ENCODE data around the gene CC2D1A.

CC2D1A gene

DNA sequence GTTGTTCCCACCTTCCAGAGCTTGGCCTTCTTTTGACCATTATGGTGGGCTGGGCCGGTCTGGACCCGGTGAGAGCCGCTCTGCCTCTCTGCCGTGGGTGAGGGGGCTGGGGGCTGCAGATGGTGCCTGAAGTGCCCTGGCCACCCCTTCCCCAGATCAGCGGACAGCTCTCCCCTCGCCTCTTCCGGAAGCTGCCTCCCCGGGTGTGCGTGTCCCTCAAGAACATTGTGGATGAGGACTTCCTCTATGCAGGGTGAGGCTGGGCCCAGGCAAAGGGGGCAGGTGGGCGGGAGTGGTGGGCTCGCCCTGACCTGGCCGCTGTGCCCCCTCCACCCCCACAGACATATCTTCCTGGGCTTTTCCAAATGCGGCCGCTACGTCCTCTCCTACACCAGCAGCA, 48.2 kb downstream of the CC2D1A start:
- Mint-ChIP-seq H3K9me3 (ENCODE audit: low read depth) (no peaks in the 10 kb centered on the region), H3K36me3 (no peaks in the 10 kb centered on the region), H3K27ac (no peak overlapping the region), H3K27me3 (no peaks in the 10 kb centered on the region), H3K4me1 (ENCODE audit: low read depth) (peaks cover 22% of the 10 kb centered on the region), H3K4me3 (peak overlapping the region; percentile 69)

GRCh38 chr19:13955662-13956364, 49.8 kb downstream of the CC2D1A start:
- H3K4me1 Mint-ChIP-seq (ENCODE audit: low read depth), result peaks cover 22% of the 10 kb centered on the region
- H3K27me3 Mint-ChIP-seq, result no peaks in the 10 kb centered on the region
- no peak overlapping the region for H3K27ac Mint-ChIP-seq
- no peaks in the 10 kb centered on the region for H3K9me3 Mint-ChIP-seq (ENCODE audit: low read depth)
- no peaks in the 10 kb centered on the region for H3K36me3 Mint-ChIP-seq
- H3K4me3 Mint-ChIP-seq, result no peak overlapping the region

GRCh38 chr19:13956365-13956744, 50.4 kb downstream of the CC2D1A start:
- no peak overlapping the region for H3K4me3 Mint-ChIP-seq
- no peaks in the 10 kb centered on the region for H3K9me3 Mint-ChIP-seq (ENCODE audit: low read depth)
- H3K27me3 Mint-ChIP-seq, result no peaks in the 10 kb centered on the region
- no peaks in the 10 kb centered on the region for H3K36me3 Mint-ChIP-seq
- no peak overlapping the region for H3K27ac Mint-ChIP-seq
- H3K4me1 Mint-ChIP-seq (ENCODE audit: low read depth), result peaks cover 22% of the 10 kb centered on the region

DNA sequence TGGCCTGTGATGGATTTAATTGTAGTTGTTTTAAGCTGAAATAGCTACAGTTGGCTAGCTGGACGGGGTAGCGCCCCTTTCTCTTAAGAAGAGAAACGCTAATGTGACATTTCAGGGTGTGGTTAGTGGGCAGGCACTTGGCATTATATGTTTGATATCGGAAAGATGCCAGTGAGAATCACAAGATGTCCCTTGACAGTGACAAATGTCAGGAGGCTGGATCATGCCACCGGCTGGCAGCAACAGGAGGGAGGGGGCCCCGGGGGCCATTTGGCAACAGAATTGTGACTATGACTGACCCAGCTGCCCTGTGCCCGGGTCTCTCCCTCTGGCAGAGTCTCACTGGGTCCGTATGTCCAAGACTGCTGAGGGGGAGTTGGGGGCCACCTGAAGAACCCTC, 51.0 kb downstream of the CC2D1A start:
- no peaks in the 10 kb centered on the region for H3K36me3 Mint-ChIP-seq
- no peaks in the 10 kb centered on the region for H3K9me3 Mint-ChIP-seq (ENCODE audit: low read depth)
- peaks cover 18% of the 10 kb centered on the region for H3K4me1 Mint-ChIP-seq (ENCODE audit: low read depth)
- no peak overlapping the region for H3K27ac Mint-ChIP-seq
- H3K27me3 Mint-ChIP-seq, result no peaks in the 10 kb centered on the region
- H3K4me3 Mint-ChIP-seq, result no peak overlapping the region

DNA sequence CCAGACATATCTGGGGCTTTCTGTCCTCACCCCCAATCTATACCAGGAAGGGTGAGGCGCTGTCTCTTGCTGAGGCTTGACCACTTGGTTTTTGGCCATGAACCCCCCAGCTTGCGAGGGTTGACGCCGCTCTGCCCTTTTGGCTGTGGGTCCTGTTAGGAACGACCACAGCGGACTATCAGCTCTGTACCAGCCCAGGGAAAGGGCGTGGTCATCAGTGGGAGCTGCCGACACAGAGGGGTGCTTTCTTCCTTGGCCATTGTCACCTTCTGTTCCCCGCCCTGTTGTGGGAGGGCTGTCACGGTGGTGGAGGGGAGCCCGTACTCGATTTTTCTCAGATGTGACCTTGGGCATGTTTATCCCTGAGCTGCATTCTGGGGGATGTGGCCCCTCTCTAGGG, 52.0 kb downstream of the CC2D1A start:
- Mint-ChIP-seq H3K9me3 (ENCODE audit: low read depth) (no peaks in the 10 kb centered on the region), H3K4me3 (no peak overlapping the region), H3K4me1 (ENCODE audit: low read depth) (peaks cover 14% of the 10 kb centered on the region), H3K36me3 (no peaks in the 10 kb centered on the region), H3K27ac (peak overlapping the region; percentile 34), H3K27me3 (no peaks in the 10 kb centered on the region)

- H3K4me1 Mint-ChIP-seq (ENCODE audit: low read depth), result peaks cover 5% of the 10 kb centered on the region
- no peak overlapping the region for H3K27ac Mint-ChIP-seq
- no peaks in the 10 kb centered on the region for H3K27me3 Mint-ChIP-seq
- H3K4me3 Mint-ChIP-seq, result no peak overlapping the region
- H3K36me3 Mint-ChIP-seq, result no peaks in the 10 kb centered on the region
- H3K9me3 Mint-ChIP-seq (ENCODE audit: low read depth), result no peaks in the 10 kb centered on the region
Observed at GRCh38 chr19:13959141-13959961, 53.4 kb downstream of the CC2D1A start.

GRCh38 chr19:13959962-13960862, 54.2 kb downstream of the CC2D1A start:
- peaks cover 1% of the 10 kb centered on the region for H3K4me1 Mint-ChIP-seq (ENCODE audit: low read depth)
- no peak overlapping the region for H3K27ac Mint-ChIP-seq
- no peaks in the 10 kb centered on the region for H3K9me3 Mint-ChIP-seq (ENCODE audit: low read depth)
- H3K4me3 Mint-ChIP-seq, result no peak overlapping the region
- H3K27me3 Mint-ChIP-seq, result no peaks in the 10 kb centered on the region
- no peaks in the 10 kb centered on the region for H3K36me3 Mint-ChIP-seq

DNA sequence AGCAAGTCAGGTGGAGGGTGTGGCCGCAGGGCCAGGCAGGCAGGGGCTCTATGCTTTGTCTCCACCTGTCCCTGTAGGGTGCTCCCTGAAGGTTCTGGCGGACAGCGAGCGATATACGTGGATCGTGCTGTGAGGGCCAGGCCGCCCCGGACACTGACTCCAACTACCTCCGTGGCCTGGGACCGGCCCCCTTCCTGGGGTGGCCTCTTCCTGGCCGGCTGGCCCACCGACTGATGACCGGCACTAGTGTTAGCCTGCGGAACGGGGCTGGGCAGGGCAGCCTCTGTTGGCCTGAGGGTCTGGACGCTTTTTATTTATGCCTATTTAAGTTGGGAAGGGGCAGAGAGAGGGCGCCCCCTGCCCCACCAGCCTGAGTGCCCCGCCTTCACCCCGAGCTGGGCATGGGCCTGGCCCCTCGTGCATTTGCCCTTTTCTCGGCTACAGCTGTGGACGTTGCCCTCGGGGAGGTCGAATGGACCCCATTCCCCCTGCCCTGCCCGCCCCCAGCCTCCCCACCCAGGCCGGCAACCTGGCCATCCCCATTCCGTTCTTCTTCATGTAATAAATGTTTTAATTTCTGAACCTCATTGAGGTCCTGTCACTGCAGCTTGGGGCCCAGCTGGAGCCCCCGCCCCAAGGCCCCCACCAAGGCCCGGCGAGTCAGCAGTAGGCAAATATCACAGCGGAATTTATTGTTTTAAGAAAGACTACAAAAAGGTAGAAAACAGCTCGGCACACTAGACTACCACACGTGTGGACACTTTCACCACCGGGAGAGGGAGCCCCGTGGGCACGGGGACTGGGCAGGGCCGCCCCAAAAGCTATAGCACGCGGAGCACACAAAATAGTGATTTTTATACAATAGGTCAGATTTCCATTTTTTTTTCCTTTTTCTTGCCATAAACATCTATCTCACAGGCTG, 55.1 kb downstream of the CC2D1A start:
- H3K27ac Mint-ChIP-seq, result no peak overlapping the region

DNA sequence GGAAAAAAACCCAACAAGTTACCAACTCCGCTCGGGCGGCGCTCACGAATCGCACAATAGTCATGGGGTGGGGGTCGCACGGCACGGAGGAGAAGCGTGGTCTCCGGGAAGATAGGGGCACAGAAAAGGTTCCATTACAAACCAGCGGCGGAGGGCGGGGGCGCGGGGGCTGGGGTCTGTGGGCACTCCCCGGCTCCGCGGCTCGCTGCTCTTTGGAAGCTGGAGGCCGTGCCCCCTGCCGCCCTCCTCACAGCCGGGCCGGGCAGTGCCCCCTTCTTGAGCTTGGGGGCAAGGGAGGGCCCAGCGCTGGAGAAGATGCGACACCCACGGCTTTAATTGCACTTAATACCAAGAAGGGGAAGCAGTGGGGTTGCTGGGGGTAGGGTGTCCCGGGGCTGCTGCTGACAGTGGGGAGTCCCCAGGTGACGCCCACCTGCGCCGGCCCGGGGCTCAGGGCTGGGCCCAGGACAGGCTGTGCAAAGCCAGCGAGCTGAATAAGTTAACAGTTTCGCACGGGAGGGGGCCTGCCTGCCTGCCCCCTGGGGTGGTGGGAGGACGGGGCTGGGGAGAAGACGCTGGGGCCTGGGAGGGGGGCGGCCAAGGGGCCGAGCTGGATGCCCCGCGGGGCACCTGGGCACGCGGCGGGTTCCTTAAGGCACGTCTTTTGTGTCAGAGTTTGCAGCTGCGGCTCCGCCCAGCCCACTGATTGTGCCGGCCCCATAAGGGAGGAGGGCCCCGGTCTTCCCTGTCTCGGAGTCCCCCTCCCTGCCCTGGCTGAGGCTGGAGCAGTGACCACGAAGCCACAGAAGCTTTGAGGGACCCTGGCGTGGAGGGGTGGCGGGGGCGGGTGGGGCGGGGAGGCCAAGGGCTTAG, 56.1 kb downstream of the CC2D1A start:
- H3K4me1 Mint-ChIP-seq (ENCODE audit: low read depth), result peaks cover under 1% of the 10 kb centered on the region
- H3K27ac Mint-ChIP-seq, result no peak overlapping the region
- H3K36me3 Mint-ChIP-seq, result no peaks in the 10 kb centered on the region
- no peaks in the 10 kb centered on the region for H3K9me3 Mint-ChIP-seq (ENCODE audit: low read depth)
- H3K27me3 Mint-ChIP-seq, result no peaks in the 10 kb centered on the region
- H3K4me3 Mint-ChIP-seq, result no peak overlapping the region

More for the DNA sequence above, 55.1 kb downstream of the CC2D1A start:
- Mint-ChIP-seq H3K36me3 (no peaks in the 10 kb centered on the region), H3K4me1 (ENCODE audit: low read depth) (peaks cover 1% of the 10 kb centered on the region), H3K4me3 (no peak overlapping the region), H3K27me3 (no peaks in the 10 kb centered on the region), H3K9me3 (ENCODE audit: low read depth) (no peaks in the 10 kb centered on the region)

GRCh38 chr19:13962699-13963602, 57.0 kb downstream of the CC2D1A start:
- H3K4me1 Mint-ChIP-seq (ENCODE audit: low read depth), result no peaks in the 10 kb centered on the region
- no peaks in the 10 kb centered on the region for H3K27me3 Mint-ChIP-seq
- H3K9me3 Mint-ChIP-seq (ENCODE audit: low read depth), result no peaks in the 10 kb centered on the region
- H3K27ac Mint-ChIP-seq, result no peak overlapping the region
- H3K36me3 Mint-ChIP-seq, result no peaks in the 10 kb centered on the region
- no peak overlapping the region for H3K4me3 Mint-ChIP-seq

DNA sequence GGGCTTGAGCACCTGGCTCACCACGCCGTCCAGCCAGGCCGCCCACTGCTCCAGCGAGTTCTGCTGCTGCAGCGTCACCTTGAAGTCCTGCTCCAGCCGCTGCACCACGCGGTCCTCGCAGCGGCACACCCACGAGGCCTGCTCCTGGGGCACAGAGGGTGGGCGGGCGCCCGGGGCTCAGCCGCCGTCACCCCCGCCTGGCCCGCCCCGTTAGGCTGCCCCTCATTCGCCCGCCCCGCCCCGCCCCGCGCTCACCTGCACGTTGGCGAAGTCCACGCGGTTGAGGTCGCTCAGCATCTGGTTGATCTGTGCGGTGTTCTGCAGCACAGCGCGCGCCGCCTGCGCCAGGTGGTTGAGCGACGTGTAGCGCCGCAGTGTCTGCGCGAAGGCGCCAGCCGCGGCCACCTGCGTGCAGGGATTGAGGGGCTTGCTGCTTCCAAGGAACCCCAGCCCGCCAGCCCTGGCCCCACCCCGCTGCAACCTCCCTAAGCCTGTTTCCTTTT, 57.7 kb downstream of the CC2D1A start:
- Mint-ChIP-seq H3K27me3 (no peaks in the 10 kb centered on the region), H3K9me3 (ENCODE audit: low read depth) (no peaks in the 10 kb centered on the region), H3K4me3 (no peak overlapping the region), H3K27ac (no peak overlapping the region), H3K36me3 (no peaks in the 10 kb centered on the region), H3K4me1 (ENCODE audit: low read depth) (no peaks in the 10 kb centered on the region)

DNA sequence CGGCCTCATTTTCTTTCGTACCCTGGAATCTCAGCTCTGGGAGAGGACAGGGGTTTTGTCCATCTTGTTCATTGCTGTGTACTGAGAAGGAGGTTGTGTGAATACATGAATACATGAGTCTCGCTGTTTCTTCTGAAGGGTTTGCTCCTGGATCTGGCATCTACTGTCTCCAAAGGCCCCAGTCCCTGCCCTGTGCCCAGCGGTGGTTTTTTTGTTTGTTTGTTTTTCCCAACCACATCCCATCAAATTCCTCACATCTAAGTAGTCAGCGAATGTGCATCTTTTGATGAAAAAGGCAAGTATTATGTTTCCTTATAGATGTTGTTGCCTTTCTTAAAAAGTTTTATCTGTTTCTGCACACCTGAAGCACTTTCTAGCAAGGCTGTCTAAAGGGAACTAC, 58.8 kb downstream of the CC2D1A start:
- no peaks in the 10 kb centered on the region for H3K9me3 Mint-ChIP-seq (ENCODE audit: low read depth)
- no peak overlapping the region for H3K27ac Mint-ChIP-seq
- peaks cover 3% of the 10 kb centered on the region for H3K36me3 Mint-ChIP-seq
- H3K4me3 Mint-ChIP-seq, result no peak overlapping the region
- no peaks in the 10 kb centered on the region for H3K27me3 Mint-ChIP-seq
- H3K4me1 Mint-ChIP-seq (ENCODE audit: low read depth), result no peaks in the 10 kb centered on the region
